Femur (tissue), 1 donor: ENCODE results near the gene ATP10A.

Source experiments
- DNase-seq: peaks from one replicate; pipeline ENCODE4 v3.0.0-alpha.2; 2017

The ATP10A gene

DNA sequence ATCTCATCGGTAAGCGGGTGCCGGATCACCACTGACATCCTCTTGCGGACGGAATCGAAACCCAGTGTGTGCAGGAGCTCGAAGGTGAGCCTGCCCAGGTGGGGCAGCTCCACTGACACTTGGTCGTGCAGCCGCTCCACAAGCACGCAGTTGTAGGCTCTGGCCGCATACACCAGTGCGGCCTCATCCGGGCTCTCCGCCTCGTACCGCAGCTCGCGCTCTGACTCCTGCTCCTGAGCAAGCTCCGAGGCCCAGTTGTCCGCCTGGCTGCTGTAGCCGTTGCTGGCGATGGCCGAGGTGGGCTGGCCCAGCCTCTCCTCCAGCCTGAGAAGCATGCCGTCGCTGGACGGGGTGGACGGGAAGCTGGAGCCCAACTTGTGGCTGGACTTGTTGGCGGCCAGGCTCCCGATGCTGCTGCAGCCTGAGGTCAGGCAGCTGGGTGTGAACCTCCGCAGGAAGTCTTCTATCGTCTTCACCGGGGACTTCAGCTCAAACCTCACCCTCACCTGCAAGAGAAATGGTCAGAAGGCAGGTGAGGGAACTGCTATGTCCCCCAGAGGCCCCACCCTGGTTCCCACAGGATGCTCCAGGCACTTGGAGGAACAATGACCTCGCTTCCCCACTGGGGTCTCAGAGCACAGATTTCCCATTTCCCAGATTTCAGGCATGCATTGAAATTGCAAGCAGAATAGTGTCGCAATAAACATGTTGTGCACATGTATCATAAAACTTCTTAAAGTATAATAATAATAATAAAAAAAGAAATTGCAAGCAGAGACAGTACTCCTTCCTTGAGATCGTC lies 149.2 kb downstream of the ATP10A start:
- no peak for DNase-seq

DNA sequence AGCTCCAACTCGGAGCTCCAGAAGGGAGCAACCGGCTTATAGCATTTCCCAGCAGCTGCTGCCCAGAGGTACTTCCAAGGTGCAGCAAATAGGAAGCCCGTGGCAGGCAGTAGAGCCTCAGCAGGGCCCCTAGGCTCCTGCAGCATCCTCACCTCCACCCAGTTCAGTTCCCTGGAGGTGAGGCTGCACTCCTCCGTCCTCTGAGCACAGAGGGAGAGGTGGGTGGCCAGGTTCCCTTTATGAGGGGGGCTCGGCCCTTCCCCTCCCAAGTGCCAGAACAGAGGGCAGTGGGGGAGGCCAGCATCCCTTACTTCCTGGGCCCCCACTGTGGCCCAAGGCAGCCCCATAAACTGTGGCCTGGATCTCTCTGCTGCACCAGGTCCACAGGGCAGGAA lies 150.2 kb downstream of the ATP10A start:
- no peak for DNase-seq

DNA sequence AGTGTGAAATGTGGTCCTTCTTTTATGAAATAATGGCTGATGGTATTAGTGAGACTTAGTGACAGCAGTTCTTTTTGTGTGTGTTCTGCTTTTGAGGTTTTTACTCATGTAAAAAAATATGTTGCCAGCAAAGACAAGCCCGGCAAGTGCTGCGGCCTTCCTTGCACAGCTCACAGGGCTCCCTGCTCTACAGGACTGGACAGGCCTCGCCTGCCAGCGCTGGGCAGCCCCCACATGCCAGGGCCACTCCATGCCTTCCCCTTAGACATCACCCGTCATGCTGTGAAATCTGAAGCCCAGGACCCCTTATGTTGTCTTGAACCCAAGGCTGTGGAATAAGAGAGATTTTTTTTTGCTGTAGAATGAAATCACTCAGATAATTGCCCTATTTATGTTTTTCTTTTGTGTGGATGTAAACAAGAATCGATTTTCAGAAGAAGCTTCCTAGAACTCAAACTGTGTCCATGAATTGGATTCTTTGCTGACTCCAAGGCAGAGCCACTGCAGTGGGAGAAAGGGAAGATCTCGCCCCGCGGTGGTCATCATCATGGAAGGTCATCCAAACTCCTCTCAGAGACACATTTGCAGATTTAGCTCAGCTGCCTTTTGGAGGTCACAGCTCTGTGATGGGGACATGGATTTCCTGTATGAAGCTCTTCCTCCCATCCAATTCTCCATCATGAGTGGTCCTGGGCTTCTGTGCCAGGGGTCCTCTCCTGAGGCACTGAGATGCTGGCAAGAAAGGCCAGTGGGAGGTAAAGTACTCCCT lies 150.8 kb downstream of the ATP10A start:
- DNase-seq: no peak

DNA sequence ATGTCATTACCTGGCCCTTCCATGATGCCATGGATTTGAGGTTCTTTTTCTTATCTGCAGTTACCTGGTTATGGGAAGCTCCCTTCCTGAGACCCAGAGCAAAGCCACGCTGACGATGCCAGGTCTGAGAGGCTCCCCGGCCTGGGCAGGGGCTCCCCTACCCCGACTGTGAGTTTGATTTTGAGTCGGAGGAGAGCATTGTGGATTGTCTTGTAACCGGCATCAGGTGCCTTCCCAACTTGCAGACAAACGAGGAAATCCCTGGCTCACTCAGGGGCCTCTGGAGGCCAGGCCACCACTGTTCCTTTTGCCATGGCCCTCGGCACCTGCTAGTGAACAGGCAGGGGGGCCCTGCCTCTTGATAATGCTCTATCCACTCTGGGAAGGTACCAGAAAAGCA lies 151.4 kb downstream of the ATP10A start:
- DNase-seq: no peak

DNA sequence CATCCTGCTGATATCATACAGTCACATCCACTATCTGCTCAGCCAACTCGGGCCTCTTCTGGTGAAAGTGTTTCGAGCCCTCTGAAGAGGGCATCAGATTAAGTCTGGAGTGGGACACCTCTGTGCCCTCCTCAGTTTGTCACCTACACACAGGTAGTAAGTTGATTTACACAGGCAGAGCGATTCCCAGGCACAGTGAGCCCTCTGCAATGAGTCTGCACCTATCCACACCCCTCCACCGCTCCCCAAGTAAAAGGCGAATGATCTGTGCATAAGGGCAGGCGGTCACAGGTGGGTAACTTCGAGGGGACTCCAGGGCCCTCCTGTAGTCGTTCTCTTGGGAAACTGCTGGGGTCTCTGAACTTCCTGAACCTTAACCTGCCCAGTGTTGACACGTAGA lies 152.0 kb downstream of the ATP10A start:
- DNase-seq: no peak

DNA sequence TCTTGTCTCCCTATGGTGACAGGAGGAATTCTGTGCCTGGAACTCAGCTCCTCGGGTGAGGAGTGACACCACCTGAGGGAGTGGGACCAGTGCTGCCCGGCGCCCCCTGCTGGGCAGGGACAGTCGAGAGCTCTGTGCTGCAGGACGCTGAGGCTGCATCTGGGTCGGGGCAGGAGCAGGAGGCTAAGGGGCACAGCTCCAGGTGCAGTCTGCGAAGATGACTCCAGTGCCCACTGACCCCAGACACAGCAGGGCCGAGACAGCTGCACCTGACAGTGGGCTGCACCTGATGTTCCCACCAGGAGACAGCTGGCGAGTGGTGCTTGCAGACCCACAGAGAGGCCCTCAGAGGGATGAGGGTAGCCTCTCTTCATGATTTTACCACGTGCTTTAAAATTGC lies 152.9 kb downstream of the ATP10A start:
- DNase-seq: no peak

DNA sequence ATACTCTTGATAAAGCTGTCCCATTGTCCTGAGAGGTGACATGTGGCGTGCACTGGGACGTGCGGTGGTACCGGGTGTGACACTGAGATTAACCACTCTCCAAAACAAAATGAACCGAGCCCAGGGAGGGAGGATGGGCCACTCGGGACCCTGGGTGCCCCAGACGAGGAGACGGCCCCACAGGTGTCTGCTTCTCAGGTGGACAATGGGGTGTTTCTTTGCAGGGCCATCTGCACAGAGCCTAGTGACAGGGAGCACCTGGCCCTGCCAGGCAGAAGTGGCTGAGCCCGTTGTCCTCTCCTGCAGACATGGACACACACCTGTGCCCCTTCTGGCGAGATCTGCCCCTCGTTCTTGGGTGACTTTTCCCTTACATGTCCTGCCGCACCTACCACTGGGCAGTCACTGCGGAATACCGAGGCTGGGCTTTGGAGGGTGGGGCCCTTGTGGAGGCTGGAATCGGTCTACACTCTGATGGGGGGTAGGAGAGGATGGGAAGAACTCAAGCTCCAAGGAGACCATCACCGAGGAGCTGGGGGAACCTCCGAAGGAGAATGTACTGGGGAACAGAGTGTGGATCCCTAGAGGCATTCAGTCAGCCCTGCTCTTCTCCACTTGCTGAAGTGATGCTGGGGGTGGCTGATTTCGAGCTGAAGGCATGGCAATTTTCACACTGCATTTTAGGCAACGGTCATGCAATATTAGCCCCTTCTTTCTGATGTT lies 153.5 kb downstream of the ATP10A start:
- DNase-seq: no peak

DNA sequence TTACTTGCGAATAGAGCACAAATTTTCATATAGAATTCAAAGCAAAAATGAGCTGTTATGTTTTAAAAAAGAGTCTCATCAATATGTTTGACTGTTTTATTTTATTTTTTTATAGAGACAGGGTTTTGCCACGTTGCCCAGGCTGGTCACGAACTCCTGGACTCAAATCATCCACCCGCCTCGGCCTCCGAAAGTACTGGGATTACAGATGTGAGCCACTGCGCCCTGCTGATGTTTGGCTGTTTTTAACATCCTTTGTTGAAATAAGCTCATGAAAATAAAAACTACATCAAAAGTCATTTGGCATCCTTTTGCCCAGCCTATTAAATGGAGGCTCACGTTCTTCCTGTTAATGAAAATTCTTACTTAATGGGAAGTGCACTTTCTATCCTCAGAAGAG lies 154.7 kb downstream of the ATP10A start:
- DNase-seq: no peak

DNA sequence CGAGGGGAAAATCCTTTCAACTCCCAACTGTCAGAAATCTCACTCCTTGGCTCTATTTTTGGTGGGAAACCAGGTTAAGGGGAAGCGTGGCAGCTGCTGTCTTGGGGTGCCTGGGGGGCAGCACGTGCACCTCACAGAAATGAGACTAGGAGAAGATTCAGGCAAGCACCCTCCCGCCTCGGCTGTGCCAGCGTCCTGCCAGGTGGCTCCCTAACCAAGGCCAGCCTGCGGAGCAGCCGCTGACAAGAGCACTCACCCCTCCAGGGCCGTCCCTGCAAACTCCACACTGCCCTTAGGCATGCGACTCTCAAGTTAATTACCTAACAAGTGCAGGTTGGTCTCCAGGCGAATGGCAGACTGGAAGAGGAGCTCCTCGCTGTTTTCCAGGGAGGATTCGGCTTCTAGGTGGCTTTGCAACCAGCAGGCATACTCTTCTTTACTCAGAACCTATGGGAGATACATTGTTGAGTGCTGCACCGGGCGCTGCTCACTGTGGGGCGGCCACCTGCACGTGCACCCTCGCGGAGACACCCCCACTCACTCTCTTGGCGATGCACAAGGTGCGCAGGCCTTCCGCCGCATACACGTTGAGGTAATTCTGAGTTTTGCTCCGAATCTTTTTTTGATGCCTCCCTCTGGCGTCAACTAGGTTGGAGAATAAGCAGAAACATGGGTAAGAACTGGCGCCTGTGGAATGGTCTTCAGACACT lies 155.3 kb downstream of the ATP10A start:
- DNase-seq: no peak

DNA sequence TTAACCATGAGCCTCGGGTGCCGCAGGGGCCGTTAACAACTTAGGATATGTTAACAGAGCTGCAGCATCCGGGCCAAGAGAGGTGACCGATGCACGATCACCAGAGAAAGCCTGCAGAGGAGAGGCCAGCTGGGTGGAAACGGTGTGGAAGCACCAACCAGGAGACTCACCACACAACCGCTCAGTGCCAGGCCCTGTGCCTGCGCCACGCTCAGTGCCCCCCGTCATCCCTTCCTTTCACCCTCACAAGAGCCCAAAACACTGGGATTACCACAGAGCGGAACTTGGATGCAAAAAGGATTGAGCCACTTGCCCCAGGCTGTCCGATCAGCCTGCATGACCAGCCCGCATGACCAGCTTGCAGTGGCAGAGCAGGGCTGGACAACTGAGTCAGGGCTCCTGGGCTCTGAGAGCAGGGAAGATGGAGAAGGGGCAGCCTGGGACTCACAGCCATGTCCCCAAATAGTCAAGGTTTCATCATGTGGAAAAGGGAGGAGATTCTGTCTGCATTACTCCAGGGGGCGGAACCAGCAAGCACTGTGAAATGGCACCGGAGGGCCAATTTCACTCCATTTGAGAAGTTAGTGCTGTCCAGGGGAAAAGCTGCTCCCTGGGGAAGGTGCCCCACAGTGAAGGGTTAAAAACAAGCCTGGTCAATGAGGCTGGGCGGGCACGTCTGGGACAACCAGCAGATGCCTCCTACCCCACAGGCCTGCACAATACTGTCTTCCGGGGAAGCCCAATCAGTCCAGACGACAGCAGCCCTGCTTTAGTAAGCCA lies 156.8 kb downstream of the ATP10A start:
- DNase-seq: no peak

DNA sequence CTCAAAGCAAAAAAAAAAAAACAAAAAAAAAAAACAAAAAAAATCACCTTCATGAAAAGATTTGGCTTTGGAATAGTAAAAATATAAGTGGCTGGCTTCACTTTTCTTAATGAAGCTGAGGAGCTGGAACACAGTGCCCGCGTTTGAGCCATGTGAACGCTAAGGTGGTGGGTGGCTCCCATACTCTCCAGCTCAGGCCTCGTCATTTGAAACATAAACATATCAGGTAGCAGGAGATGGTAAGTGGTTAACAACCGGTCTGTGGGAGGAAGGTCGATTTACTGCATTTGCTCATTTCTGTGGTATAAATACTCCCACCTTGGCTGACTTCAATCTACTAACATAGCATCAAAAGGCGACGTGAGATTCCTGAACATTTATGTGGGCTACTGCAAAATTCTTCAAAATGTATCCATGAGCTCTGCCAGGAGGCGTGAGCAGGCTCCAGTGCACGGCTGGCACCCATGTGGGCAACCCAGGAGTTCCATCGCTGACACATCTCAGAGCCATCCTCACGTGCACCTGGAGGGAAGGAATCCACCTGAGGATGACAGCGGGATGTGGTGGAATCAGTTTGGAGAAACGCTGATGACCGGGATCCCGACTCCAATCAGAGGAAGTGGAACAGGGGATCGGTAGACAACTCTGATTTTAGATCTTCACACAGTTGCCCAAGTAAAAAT lies 157.6 kb downstream of the ATP10A start:
- DNase-seq: no peak

DNA sequence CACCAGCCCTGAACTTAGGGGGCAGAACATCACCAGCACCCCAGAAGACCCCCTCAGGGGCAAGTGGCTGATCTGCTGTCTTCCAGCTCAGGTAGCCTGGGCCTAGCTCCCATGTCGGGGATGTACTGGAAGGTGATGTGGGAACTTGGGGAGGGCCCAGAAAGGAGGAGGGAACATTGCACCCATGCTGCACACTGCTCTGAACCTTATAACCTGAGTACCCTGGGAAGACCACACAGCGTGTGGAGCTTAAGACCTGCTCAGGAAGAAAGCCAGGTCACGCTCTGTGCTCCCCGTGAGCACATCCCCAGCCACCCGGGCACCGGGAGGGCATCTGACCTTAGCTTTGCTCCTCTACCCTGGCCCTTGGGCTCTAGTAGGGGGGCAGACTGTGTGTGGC lies 159.4 kb downstream of the ATP10A start:
- no peak for DNase-seq

DNA sequence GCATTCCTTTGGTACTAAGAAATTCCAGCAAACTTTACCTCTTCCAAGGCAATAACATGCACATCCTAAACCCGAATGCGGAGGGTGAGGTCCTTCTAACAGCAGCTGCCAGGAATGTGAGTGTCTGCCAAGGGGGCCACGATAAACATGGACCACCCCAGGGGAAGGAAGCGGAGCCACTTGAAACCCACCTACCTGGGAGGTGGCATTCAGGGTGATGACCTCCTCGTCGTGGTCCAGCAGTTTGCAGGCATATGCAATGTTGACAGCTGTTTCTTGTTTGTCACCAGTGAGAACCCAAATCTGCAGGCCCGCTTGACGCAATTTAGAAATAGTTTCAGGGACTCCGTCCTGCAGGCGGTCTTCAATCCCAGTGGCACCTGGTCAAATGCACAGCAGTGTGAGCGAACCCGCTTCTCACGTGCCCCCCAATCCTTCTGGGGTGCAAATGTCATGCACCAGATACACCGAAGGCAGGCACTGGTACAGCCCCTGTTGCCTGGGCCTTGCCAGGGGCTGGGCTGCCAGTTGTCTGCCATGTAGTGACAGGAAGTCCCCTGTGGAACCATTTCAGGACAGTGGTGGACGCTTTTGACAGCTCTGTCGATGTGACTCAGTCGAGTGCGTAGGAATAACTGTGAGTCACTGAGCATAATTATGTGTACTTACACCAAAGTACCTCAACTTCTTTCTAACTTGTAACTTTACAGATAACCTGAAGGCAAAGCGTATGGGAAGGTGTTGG lies 161.2 kb downstream of the ATP10A start:
- DNase-seq: no peak

DNA sequence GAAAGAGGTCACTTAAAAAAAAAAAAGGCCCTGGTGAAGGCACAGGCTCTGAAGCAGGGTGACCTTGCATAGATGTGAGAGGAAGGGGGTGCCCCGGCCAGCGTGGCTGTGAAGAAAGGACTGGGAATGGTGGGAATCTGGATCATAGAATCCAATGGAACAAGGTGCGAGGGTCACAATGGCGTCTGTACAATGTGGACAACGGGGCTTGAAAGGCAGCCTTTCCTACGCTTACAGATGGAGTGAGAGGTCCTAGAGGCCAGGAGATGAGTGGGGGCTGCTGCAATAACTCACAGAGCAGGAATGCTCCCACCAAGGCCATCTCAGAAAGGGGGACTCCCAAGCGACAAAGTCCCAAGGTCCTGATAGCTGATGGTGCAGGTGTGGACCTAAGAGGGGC lies 162.2 kb downstream of the ATP10A start:
- no peak for DNase-seq

DNA sequence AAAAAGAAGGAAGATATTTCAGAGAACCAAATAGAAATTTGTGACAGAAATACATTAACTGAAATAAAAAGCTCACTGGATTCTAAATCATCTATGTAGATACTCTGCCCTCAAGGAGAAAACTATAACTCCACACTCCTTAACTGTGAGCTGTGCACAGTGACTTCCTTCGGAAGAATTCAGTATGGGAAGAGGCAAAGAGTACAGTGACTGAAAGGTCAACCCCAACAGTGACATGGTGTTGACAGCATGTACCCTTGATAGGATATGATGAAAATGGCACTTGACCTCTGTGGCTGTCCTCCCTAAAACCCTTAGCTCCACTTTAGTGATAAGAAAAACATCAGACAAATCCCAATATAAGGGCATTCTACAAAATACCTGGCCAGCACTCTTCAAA lies 165.5 kb downstream of the ATP10A start:
- no peak for DNase-seq

DNA sequence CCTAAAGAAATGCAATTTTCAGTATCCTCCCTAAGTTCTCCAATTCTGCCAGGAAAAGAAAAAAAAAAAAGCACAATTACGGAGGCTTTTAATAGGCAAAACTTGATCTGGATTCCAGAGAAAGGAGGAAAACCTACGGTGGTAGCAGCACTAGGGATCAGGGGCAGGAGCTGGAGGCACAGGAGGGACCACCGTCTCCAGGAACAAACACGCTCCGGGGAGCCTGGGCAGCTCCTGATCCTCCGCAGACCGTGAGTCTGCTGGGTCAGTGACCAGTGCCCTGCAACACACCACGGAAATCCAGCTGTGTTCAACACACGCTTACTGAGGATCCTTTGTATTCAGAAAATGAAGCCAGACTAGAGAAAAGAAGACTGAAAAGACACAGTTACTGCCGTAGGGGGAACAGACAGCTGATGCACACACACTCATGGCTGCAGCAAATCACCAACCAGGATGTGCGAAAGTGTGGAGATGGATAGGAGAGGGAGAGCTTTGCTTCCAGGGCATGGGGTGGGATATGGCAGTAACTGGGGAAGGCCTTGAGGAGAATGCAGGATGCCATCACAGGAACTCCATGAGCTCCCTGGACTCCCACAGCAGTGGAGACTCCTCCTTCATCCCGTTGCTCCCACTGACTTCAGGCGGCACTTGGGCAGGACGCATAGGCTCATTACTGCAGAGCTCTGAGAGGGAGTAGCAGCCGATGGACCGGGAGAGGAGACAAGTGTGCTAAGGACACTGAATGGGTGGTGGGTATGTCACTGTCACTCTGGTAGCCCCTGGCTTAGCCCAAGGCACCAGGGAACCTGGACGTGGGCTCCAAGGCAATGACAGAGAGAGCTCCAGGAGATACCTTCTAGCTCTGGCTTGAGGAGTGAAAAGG lies 167.0 kb downstream of the ATP10A start:
- DNase-seq: peak; percentile 5

DNA sequence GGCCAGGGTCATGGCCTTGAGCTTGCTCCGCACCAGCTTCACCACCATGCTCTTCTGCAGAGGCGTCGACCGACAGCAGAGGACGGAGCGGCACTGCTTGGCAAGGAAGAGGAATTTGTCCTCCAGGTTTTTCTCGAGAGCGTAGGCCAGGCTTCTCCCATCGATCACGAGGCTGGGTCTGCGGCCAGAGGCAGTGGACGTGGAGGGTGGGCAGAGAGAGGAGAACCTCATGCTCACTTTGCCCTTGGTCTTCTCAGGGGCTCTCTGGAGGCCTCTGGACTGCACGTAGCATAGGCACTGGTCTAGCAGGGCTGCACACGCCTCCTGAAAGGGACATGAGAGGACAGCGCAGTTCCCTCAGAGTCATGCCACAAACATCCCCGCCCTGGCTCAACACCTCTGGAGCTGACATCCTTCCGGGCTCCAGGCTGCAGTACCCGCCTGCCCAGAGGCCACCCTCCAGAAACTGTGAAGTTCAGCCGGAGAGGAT lies 168.3 kb downstream of the ATP10A start:
- DNase-seq: peak; percentile 7

DNA sequence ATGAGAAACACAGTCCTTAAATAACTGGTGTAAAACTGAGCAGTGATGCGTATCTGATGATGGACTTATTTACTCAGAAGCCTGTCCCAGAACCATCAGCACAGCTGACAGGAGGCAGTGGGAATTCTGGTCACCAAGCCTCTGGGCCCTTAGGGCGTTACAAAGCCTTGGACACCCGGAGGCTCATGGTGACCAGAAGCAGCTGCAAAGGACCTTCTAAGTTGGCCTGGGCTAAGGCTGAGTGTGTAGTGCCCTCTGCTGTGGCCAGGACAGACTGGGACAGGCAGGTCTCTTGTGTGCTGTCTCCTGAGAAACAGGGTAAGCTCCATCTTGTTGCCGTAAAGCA lies 168.9 kb downstream of the ATP10A start:
- peak; percentile 26 for DNase-seq

DNA sequence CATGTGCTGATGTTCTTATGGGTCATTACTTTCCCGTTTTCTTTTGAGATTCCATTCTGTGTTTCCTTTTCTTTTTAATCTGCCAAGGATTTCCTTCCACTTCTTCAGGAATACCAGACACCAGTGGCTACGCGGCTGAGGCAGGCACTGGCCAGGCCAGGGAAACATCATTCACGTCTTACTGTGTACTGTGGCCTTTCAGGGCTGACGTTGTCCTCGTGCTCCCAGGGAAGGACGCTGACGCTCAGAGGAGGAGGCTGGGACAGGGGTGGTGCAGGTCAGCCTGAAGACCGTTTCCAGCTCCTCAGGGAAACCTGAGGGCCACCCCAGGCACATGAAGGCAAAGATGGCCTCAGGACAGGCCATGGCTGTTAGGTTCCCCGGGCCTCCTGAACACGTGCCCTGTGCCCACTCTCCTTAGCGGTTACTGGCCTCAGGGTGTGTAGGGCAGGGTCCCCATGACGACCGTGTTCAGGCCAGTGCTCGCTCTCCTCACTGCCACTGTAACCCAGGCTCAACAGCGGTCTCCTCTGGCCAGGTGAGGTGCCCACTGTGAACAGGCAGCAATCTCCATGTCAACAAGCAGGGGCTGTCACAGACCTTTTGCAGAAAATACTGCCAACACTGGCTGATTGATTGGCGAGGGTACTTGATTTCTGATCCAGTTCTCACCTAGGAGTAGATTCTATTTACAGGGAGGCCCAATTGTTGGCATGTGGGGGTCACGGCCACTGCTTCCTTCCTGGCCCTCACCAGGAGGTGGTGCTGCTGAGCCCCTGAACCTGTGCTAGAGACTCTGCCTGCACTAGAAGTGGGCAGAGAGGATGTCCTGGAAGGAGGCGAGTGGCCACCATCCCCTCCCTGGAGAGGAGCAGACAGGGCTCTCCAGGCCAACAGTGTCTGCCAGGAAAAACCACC lies 169.5 kb downstream of the ATP10A start:
- DNase-seq: peak; percentile 48
